Gastrocnemius medialis (tissue), 4 donors: ENCODE results near the gene TRIM61. TPM values are rescaled to one million over a fixed set of nuclear protein-coding genes. Genes with fewer than 3 reads are reported as not detected.
"Not testable (repeated sequence)": the region's sequence is repeated elsewhere in the genome, so short reads cannot be mapped to it uniquely, and the experiment has no call there.

Experiments used
- ATAC-seq, 2 donors: fragments of 150-250 bp; one replicate each; pipeline ENCODE4 v1.9.1; 2016
- DNase-seq, 2 donors: peaks; one replicate each; pipeline ENCODE4 v3.0.0-alpha.2; 2019
- H3K27ac ChIP-seq, 4 donors: fragments of 200-600 bp; sonication (generic); 1 replicate in 1 of 4; 2 replicates in 3 of 4; pipeline ENCODE4 v1.5.1; 2016 to 2018; ENCODE audit warnings: mild to moderate bottlenecking in 2 of 4, moderate library complexity in 1 of 4
- H3K27me3 ChIP-seq, 3 donors: fragments of 200-600 bp; sonication (generic) in 2 of 3; 1 replicate in 1 of 3; 2 replicates in 2 of 3; pipeline versions ENCODE4 v1.5.1 to v1.6.0; 2016 to 2019; ENCODE audit warnings: mild to moderate bottlenecking in 1 of 3, moderate library complexity in 1 of 3
- H3K36me3 ChIP-seq, 2 donors: fragments of 200-600 bp; sonication (generic) in 1 of 2; one replicate each; pipeline ENCODE4 v1.5.1; 2017 to 2018
- H3K4me1 ChIP-seq, 2 donors: fragments of 200-600 bp; sonication (generic) in 1 of 2; one replicate each; pipeline ENCODE4 v1.5.1; 2016 to 2017; ENCODE audit warnings: mild to moderate bottlenecking in 2 of 2
- H3K4me3 ChIP-seq, 4 donors: fragments of 200-600 bp; sonication (generic) in 3 of 4; 1 replicate in 1 of 4; 2 replicates in 3 of 4; pipeline ENCODE4 v1.5.1; 2016 to 2019; ENCODE audit warnings: mild to moderate bottlenecking in 2 of 4
- H3K9me3 ChIP-seq, 3 donors: fragments of 200-600 bp; sonication (generic) in 2 of 3; 1 replicate in 1 of 3; 2 replicates in 2 of 3; pipeline ENCODE4 v1.5.1; 2016 to 2019
- CTCF ChIP-seq, 5 experiments: fragments of 450-650 bp in 3 of 5; fragments of 200-600 bp in 2 of 5; sonication (generic) in 2 of 5; IDR thresholded peaks in 4 of 5; conservative IDR thresholded peaks in 1 of 5; 1 replicate in 4 of 5; 2 replicates in 1 of 5; pipeline ENCODE4 v1.5.1; 2016 to 2019; ENCODE audit warnings: antibody characterized with exemption in 5 of 5, mild to moderate bottlenecking in 3 of 5, moderate library complexity in 3 of 5
- POLR2A ChIP-seq, 2 donors: fragments of 450-650 bp; IDR thresholded peaks; one replicate each; pipeline ENCODE4 v1.6.1; 2017; ENCODE audit warnings: antibody characterized with exemption in 2 of 2, mild to moderate bottlenecking in 2 of 2, moderate library complexity in 2 of 2
- in situ Hi-C, 4 donors: fragments of 200-750 bp; cut with MboI; loops; one replicate each; pipeline versions ENCODE4 v1.15.0 to v1.8.0; 2017; ENCODE audit warnings: low sequenced_read_pairs in 4 of 4
- intact Hi-C: fragments of 100-400 bp; cut with DNase I; formaldehyde crosslinking; loops from one replicate; pipeline ENCODE4 v1.15.1; 2023; ENCODE audit warnings: low total_unique reads
- total RNA-seq, 4 donors: library from RNA; depleted of rRNA; stranded (reverse); fragments of >200 nt; gene quantifications; one replicate each; pipeline versions ENCODE4 v1.1.0 to v1.2.3, GENCODE V29; 2016

Gene TRIM61
- total RNA-seq: under 1 TPM in 1 of 4 donors, not detected in 3; 0.46 TPM

DNA sequence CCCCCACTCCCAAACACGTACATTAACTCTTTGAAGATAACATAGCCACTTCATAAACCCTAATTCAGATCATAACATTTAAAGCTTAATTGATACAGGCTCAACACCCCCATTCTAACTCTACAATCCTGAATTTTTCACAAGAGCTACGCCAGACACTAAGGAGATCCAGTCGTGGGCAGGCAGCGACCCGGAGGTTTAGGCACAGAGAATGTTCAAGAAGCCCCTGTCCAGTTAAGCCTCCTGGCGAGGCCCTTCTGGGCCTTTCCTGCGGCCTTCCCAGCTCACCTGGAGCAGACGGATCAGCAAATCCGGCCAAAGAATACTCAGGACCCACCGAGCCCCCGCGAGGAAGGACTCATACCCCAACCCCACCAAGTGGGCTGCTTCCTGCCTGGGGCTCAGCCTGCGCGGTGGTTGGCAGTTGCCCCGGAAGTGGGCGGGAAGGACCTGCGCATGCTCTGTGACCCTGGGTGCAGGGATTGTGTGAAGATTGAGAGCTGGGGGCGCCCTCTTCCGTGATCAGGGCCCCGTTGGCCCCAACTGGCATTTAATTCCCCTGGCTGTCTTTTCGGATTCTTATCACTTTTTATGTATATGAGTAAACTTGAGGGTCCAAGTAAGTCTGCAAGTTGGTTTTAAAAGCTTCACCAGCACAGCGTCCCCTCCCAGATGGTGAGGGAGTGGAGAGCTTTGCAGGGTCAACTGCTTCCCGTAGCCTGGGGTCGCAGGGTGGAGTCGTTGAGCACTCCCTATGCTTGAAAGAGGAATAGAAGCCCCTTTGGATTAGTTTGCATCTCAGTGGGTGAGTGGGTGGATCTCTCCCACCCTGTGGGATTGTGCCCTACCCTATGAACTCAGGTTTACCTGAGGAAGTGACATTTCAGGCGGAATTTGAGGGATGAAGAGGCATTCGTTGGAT lies at the start of gene TRIM61:
TRIM61 (minus strand) TSS at position 415 of the 922 bp plus-strand sequence. CDS start 7,655 bp downstream, outside the sequence.
- Histone ChIP-seq H3K4me3 (peak within 1 kb of the TSS in 3 of 4 donors; percentile 19 to 48 (median 27)), H3K27me3 (no peaks in the 10 kb centered on the region), H3K4me1 (no peaks in the 10 kb centered on the region), H3K27ac (no peak within 1 kb of the TSS), H3K36me3 (no peaks in the 10 kb centered on the region), H3K9me3 (no peaks in the 10 kb centered on the region)
- intact Hi-C loops: no loop called here
- no peak for DNase-seq
- TF ChIP-seq CTCF (IDR thresholded peaks at IDR 0.05 in 4 of 5, conservative IDR thresholded peaks at IDR 0.05 in 1 of 5) (no peak), POLR2A (IDR thresholded peaks at IDR 0.05) (no peak)
- ATAC-seq: no peak
- in situ Hi-C loops: no loop called here

- H3K27me3 ChIP-seq, H3K36me3 ChIP-seq, H3K9me3 ChIP-seq, ATAC-seq, intact Hi-C loops, H3K4me1 ChIP-seq, in situ Hi-C loops, DNase-seq, H3K27ac ChIP-seq, H3K4me3 ChIP-seq: not testable (repeated sequence)
Measured at GRCh38 chr4:165025782-165026181, 48.3 kb upstream of the TRIM61 start.

DNA sequence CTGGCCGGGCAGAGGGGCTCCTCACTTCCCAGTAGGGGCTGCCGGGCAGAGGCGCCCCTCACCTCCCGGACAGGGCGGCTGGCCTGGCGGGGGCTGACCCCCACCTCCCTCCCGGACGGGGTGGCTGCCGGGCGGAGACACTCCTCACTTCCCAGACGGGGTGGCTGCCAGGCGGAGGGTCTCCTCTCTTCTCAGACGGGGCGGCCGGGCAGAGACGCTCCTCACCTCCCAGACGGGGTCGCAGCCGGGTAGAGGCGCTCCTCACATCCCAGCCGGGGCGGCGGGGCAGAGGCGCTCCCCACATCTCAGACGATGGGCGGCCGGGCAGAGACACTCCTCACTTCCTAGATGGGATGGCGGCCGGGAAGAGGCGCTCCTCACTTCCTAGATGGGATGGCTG lies 42.5 kb upstream of the TRIM61 start:
- H3K27me3 ChIP-seq, H3K9me3 ChIP-seq, ATAC-seq, DNase-seq, H3K36me3 ChIP-seq, H3K4me3 ChIP-seq, H3K27ac ChIP-seq, intact Hi-C loops, in situ Hi-C loops, H3K4me1 ChIP-seq: not testable (repeated sequence)

- in situ Hi-C loops (no loop called here), intact Hi-C loops (no loop called here)
- Histone ChIP-seq H3K27ac (no peak overlapping the region), H3K9me3 (no peaks in the 10 kb centered on the region), H3K27me3 (no peaks in the 10 kb centered on the region), H3K4me1 (no peaks in the 10 kb centered on the region), H3K36me3 (no peaks in the 10 kb centered on the region), H3K4me3 (no peak overlapping the region)
- DNase-seq: no peak
- no peak for ATAC-seq
- TF ChIP-seq CTCF (IDR thresholded peaks at IDR 0.05 in 4 of 5, conservative IDR thresholded peaks at IDR 0.05 in 1 of 5) (no peak), POLR2A (IDR thresholded peaks at IDR 0.05) (no peak)
Measured at GRCh38 chr4:165016971-165017370, 39.5 kb upstream of the TRIM61 start.

DNA sequence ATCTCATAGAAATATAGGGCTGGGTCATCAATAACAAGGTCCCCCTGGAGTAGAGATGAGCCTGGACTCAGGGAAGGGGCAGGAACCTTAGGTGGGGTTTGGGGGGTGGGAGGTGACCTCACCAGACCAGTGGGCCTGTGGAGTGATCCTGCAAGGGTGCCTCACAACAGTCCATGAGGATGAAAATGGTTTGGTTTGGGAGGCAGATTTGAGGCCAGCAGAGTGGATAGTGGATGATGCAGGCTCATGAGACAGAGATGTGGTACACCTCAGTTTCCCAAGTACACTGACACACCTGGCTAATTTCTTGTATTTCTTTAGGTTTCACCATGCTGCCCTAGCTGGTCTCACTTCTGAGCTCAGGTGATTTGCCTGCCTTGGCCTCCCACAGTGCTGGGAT lies 36.2 kb upstream of the TRIM61 start:
- H3K27me3 ChIP-seq: no peaks in the 10 kb centered on the region
- no peak for DNase-seq
- no peak overlapping the region for H3K27ac ChIP-seq
- TF ChIP-seq POLR2A (IDR thresholded peaks at IDR 0.05) (no peak), CTCF (IDR thresholded peaks at IDR 0.05 in 4 of 5, conservative IDR thresholded peaks at IDR 0.05 in 1 of 5) (no peak)
- in situ Hi-C loops (no loop called here), intact Hi-C loops (no loop called here)
- H3K36me3 ChIP-seq: no peaks in the 10 kb centered on the region
- no peaks in the 10 kb centered on the region for H3K4me1 ChIP-seq
- H3K9me3 ChIP-seq: no peaks in the 10 kb centered on the region
- H3K4me3 ChIP-seq: no peak overlapping the region
- no peak for ATAC-seq
